ENCODE measurements around the gene CDHR2. TPM values are rescaled to one million over a fixed set of nuclear protein-coding genes. Genes with fewer than 3 reads are reported as not detected.

Gene CDHR2
- total and polyA plus RNA-seq, 2 of the 13 experiments (the other 11 are each of a cell fraction or from before 2014, with no cell fraction given): 17.9 to 20.9 TPM

DNA sequence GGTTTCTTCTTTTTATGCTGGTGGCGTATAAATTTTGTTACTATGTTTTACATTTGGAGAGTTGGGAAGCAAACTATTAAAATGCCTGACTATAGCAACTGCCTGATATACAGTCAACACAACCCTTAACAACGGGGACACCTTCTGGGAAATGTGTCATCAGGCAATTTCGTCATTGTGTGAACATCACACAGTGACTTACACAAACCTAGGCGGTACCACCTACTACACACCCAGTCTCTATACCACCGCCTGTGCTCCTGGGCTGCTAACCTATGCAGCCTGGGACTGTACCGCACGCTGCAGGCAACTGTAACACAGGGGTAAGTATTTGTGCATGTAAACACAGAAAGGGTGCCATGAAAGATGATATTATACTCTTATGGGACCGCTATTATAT, 1.3 kb upstream of the CDHR2 start (continued):
- TF ChIP-seq, protein P1, sequence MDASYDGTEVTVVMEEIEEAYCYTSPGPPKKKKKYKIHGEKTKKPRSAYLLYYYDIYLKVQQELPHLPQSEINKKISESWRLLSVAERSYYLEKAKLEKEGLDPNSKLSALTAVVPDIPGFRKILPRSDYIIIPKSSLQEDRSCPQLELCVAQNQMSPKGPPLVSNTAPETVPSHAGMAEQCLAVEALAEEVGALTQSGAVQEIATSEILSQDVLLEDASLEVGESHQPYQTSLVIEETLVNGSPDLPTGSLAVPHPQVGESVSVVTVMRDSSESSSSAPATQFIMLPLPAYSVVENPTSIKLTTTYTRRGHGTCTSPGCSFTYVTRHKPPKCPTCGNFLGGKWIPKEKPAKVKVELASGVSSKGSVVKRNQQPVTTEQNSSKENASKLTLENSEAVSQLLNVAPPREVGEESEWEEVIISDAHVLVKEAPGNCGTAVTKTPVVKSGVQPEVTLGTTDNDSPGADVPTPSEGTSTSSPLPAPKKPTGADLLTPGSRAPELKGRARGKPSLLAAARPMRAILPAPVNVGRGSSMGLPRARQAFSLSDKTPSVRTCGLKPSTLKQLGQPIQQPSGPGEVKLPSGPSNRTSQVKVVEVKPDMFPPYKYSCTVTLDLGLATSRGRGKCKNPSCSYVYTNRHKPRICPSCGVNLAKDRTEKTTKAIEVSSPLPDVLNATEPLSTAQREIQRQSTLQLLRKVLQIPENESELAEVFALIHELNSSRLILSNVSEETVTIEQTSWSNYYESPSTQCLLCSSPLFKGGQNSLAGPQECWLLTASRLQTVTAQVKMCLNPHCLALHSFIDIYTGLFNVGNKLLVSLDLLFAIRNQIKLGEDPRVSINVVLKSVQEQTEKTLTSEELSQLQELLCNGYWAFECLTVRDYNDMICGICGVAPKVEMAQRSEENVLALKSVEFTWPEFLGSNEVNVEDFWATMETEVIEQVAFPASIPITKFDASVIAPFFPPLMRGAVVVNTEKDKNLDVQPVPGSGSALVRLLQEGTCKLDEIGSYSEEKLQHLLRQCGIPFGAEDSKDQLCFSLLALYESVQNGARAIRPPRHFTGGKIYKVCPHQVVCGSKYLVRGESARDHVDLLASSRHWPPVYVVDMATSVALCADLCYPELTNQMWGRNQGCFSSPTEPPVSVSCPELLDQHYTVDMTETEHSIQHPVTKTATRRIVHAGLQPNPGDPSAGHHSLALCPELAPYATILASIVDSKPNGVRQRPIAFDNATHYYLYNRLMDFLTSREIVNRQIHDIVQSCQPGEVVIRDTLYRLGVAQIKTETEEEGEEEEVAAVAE (CRISPR knock-in tag; IDR thresholded peaks at IDR 0.05; ENCODE audit: borderline replicate concordance): no peak
- TF ChIP-seq, protein P2, sequence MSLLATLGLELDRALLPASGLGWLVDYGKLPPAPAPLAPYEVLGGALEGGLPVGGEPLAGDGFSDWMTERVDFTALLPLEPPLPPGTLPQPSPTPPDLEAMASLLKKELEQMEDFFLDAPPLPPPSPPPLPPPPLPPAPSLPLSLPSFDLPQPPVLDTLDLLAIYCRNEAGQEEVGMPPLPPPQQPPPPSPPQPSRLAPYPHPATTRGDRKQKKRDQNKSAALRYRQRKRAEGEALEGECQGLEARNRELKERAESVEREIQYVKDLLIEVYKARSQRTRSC (CRISPR knock-in tag; IDR thresholded peaks at IDR 0.05; ENCODE audit: low read depth): no peak
- TF ChIP-seq, protein P3, sequence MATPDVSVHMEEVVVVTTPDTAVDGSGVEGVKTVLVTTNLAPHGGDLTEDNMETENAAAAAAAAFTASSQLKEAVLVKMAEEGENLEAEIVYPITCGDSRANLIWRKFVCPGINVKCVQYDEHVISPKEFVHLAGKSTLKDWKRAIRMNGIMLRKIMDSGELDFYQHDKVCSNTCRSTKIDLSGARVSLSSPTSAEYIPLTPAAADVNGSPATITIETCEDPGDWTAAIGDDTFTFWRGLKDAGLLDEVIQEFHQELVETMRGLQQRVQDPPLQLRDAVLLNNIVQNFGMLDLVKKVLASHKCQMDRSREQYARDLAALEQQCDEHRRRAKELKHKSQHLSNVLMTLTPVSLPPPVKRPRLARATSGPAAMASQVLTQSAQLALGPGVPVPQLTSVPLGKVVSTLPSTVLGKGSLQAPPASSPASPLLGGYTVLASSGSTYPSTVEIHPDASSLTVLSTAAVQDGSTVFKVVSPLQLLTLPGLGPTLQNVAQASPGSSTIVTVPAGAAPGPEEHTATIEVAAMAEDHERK (CRISPR knock-in tag; IDR thresholded peaks at IDR 0.05; ENCODE audit: low read depth): no peak
- TF ChIP-seq RFXAP (CRISPR knock-in tag; IDR thresholded peaks at IDR 0.05; ENCODE audit: borderline replicate concordance): no peak
- TF ChIP-seq, protein P4, sequence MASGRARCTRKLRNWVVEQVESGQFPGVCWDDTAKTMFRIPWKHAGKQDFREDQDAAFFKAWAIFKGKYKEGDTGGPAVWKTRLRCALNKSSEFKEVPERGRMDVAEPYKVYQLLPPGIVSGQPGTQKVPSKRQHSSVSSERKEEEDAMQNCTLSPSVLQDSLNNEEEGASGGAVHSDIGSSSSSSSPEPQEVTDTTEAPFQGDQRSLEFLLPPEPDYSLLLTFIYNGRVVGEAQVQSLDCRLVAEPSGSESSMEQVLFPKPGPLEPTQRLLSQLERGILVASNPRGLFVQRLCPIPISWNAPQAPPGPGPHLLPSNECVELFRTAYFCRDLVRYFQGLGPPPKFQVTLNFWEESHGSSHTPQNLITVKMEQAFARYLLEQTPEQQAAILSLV (CRISPR knock-in tag; IDR thresholded peaks at IDR 0.05; ENCODE audit: borderline replicate concordance): no peak
- TF ChIP-seq ZNF143 (CRISPR knock-in tag; IDR thresholded peaks at IDR 0.05): no peak
- no peak for TF ChIP-seq AKAP8 (CRISPR knock-in tag; IDR thresholded peaks at IDR 0.05)
- TF ChIP-seq SP4 (CRISPR knock-in tag; IDR thresholded peaks at IDR 0.05): no peak
- peak; percentile 62; the same call in 1 of the 2 replicates for TF ChIP-seq SAP130 (CRISPR knock-in tag; IDR thresholded peaks at IDR 0.05; ENCODE audit: low read depth)
- TF ChIP-seq, protein P5, sequence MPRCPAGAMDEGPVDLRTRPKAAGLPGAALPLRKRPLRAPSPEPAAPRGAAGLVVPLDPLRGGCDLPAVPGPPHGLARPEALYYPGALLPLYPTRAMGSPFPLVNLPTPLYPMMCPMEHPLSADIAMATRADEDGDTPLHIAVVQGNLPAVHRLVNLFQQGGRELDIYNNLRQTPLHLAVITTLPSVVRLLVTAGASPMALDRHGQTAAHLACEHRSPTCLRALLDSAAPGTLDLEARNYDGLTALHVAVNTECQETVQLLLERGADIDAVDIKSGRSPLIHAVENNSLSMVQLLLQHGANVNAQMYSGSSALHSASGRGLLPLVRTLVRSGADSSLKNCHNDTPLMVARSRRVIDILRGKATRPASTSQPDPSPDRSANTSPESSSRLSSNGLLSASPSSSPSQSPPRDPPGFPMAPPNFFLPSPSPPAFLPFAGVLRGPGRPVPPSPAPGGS (CRISPR knock-in tag; IDR thresholded peaks at IDR 0.05): no peak
- TF ChIP-seq KDM6A (CRISPR knock-in tag; IDR thresholded peaks at IDR 0.05; ENCODE audit: low read depth): no peak
- no peak for TF ChIP-seq SYNCRIP (IDR thresholded peaks at IDR 0.05; ENCODE audit: insufficient read depth, low read depth, low read length)
- no peak for TF ChIP-seq ZFY (CRISPR knock-in tag; IDR thresholded peaks at IDR 0.05)
- no peak for TF ChIP-seq JDP2 (CRISPR knock-in tag; IDR thresholded peaks at IDR 0.05; ENCODE audit: borderline replicate concordance)
- TF ChIP-seq, protein P6, sequence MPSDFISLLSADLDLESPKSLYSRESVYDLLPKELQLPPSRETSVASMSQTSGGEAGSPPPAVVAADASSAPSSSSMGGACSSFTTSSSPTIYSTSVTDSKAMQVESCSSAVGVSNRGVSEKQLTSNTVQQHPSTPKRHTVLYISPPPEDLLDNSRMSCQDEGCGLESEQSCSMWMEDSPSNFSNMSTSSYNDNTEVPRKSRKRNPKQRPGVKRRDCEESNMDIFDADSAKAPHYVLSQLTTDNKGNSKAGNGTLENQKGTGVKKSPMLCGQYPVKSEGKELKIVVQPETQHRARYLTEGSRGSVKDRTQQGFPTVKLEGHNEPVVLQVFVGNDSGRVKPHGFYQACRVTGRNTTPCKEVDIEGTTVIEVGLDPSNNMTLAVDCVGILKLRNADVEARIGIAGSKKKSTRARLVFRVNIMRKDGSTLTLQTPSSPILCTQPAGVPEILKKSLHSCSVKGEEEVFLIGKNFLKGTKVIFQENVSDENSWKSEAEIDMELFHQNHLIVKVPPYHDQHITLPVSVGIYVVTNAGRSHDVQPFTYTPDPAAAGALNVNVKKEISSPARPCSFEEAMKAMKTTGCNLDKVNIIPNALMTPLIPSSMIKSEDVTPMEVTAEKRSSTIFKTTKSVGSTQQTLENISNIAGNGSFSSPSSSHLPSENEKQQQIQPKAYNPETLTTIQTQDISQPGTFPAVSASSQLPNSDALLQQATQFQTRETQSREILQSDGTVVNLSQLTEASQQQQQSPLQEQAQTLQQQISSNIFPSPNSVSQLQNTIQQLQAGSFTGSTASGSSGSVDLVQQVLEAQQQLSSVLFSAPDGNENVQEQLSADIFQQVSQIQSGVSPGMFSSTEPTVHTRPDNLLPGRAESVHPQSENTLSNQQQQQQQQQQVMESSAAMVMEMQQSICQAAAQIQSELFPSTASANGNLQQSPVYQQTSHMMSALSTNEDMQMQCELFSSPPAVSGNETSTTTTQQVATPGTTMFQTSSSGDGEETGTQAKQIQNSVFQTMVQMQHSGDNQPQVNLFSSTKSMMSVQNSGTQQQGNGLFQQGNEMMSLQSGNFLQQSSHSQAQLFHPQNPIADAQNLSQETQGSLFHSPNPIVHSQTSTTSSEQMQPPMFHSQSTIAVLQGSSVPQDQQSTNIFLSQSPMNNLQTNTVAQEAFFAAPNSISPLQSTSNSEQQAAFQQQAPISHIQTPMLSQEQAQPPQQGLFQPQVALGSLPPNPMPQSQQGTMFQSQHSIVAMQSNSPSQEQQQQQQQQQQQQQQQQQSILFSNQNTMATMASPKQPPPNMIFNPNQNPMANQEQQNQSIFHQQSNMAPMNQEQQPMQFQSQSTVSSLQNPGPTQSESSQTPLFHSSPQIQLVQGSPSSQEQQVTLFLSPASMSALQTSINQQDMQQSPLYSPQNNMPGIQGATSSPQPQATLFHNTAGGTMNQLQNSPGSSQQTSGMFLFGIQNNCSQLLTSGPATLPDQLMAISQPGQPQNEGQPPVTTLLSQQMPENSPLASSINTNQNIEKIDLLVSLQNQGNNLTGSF (CRISPR knock-in tag; IDR thresholded peaks at IDR 0.05): no peak
- TF ChIP-seq ZNF556 (CRISPR knock-in tag; IDR thresholded peaks at IDR 0.05; ENCODE audit: borderline replicate concordance): no peak

Data from HepG2 (cell line).